Measurements from ENCODE around the gene MT1X. TPM values are rescaled to one million over a fixed set of nuclear protein-coding genes. Genes with fewer than 3 reads are reported as not detected.
"Not testable (repeated sequence)": the region's sequence is repeated elsewhere in the genome, so short reads cannot be mapped to it uniquely, and the experiment has no call there.

Gene MT1X
- polyA plus RNA-seq, 3 donors = 24.8 to 30.2 (median 27.0) TPM

DNA sequence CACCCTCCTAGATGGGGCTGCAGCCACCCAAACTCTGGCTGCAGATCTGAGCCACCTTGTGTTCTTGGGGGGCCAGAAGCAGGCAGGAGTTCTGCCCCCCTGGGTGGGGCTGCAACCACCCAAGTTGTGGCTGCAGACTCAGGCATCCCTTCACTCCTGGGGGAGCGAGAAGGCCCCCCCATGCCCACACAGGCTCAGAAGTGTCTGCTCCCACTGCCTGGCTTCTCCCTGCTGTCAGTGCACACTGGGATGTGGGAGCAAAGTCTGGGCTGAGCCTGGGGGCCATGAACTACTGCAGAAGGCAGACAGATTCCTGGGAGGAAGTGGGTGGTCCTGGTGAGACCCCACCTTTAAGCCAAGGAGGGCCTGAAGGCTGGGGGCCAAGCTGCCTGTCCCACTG, 13.0 kb downstream of the MT1X start:
- DNase-seq (ENCODE audit: extremely low read depth in 1 of 11, low read depth in 9 of 11, low spot score in 4 of 11) = no peak

DNA sequence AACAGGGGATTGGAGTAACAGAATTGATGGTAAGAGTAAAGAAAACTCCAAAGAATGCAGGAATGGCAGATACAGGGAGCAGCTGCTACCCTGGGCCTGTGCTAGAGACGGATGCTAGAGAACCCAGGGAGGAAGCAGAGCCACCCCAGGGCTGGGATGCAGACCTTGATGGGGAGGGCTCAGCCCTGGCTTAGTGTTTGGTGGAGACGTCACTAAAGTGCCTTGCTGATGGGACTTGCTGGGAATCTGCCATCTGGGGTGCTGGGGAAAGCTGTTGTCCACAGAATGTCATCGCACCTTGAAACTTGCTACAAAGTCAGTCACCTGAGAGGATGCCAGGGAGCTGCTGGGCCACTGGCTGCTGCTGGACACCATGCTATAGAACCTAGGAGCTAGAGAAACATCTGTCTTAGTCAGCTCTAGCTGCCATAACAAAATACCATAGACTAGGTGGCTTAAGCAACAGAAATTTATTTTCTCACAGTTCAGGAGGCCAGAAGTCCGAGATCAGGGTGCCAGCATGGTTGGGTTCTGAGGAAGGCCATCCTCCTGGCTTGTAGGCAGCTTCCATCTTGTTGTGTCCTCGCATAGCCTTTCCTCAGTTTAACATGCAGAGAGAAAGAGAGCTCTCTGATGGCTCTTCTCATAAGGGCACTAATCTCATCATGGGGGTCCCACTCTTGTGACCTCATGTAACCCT, 15.3 kb downstream of the MT1X start:
- DNase-seq (ENCODE audit: extremely low read depth in 1 of 11, low read depth in 9 of 11, low spot score in 4 of 11) = no peak

DNA sequence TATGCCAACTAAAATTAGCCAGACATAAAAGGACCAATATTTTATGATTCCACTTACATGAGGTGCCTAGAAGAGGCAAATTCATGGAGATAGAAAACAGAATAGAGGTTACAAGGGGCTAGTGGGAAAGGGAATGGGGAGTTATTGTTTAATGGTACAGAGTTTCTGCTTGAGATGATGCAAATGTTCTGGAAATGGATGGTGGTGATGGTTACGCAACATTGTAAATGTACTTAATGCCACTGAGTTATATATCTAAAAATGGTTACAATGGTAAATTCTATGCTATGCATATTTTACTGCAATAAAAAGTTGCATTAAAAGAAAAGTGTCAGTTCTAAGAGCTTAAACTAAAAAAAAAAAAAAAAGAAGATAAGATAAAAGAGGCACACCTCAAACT, 17.9 kb downstream of the MT1X start:
- no peak for DNase-seq (ENCODE audit: extremely low read depth in 1 of 11, low read depth in 9 of 11, low spot score in 4 of 11)

DNA sequence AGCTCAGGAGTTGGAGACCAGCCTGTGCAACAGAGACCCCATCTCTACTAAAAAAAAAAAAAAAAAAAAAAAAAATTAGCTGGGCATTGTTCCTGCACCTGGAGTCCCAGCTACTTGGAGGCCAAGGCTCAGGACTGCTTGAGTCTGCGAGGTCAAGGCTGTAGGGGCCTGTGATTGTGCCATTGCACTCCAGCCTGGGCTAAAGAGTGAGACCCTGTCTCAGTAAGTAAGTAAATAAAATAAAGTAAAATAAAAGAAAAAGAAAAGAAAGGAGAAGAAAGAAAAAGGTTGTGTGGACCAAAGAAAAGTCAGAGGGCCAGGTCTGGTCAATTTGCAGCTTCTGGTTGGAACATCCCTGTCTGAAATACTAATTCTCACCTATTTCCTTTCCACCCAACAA, 18.4 kb downstream of the MT1X start:
- no peak for DNase-seq (ENCODE audit: extremely low read depth in 1 of 11, low read depth in 9 of 11, low spot score in 4 of 11)

DNA sequence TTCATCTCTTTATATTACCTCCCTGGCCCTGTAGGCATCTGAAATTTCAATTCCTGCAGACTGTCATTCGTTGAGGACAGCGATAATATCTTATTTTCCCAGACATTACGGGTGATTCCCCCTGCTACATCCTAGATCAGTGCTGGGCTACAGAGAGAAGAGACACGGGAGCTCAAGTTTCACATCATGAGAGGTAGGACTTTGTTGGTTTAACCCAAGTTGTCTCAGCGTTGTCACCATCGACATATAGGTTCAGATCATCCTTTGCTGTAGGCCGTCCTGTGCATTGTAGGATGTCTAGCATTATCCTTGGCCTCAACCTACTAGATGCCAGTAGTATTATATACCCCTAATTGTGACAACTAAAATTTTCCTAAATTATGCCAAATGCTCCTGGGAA, 19.3 kb downstream of the MT1X start:
- no peak for DNase-seq (ENCODE audit: extremely low read depth in 1 of 11, low read depth in 9 of 11, low spot score in 4 of 11)

DNA sequence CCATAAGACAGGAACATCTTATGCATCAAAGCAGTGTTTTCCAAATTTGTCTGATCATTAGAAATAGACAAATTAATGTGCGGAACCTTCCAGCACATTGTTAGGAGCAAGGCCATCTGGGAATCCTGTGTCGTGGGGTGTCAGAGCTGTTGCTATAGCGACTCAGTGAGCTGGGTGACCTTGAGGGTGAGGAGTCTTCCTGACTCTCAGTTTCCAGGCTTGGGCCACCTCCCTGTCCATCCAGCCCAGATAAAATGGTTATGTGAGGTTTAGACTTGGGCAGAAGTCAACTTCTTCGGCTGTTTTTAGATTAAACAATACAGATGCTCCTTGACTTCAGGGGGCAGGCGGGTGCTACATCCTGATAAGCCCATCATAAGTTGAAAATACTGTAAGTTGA, 20.6 kb downstream of the MT1X start:
- DNase-seq (ENCODE audit: extremely low read depth in 1 of 11, low read depth in 9 of 11, low spot score in 4 of 11) = no peak

DNA sequence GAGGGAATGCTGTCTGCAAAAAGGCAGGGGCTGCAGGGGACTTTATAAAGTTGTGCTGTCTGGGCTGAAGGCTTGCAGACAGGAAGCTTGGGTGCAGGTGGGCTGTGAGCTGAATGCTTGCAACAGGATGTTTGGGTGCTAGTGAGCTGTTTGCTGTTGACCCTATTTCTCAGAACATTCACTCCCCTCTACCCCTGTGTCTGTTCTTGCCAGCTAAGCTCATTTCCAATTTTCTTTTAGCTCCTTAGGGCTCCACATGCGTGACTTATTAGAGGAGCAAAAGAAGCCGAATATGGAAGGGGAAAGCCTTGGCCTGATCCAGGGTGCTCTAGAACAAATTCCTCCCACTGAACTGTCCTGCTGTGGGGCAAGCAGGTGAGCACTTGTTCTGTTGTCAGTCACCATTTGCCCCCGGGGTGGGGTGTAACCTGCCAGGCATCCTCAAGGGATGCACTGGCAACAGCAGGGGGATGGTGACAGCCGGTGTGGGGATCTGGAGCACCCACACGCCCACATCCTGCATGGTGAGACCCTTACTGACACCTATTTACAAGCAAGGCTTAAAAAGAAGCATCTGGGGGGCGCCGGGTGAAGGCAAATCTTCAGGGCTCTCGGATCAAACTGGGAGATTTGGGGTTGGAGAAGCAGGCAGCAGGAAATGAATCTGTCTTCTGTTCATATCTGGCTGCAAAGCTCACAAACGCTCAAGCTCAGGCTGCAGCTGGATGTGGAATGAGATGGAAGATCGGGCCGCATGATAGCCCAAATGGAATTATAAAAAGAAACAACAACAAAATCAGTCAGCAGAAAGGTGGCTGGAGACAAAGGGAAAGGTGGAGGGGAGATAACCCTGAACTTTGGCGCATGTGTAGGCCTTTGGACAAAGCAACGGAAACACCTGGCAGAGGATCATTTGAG, 26.5 kb downstream of the MT1X start:
- DNase-seq (ENCODE audit: extremely low read depth in 1 of 11, low read depth in 9 of 11, low spot score in 4 of 11) = no peak

DNA sequence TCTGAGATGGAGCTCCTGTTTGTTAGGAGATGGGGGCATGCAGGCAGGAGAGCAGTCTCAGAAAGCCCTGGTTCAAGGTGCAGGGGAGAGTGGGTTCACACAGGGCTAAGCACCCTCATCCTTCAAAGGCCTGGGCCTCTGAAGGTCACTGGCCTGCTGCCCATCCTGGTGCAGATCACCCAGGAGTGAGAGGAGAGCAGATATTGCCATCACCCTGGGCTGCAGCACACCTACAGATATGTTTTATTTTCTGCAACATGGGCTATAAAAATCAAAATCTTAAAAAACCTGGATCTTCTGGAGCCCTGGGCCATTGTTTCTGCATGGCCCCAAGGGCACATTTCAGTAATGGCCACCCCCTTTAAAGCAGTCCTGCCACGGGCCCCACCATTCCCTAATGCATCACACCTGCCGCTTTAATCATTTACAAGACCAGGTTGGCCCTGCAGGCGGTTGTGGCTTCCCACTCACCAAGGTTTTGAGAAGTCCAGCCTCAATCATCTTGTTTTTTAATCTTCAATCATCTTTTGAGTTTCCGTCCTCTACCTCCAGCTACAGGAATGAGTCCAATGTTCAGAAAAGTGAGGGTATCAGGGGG, 27.3 kb downstream of the MT1X start:
- DNase-seq (ENCODE audit: extremely low read depth in 1 of 11, low read depth in 9 of 11, low spot score in 4 of 11) = no peak

DNA sequence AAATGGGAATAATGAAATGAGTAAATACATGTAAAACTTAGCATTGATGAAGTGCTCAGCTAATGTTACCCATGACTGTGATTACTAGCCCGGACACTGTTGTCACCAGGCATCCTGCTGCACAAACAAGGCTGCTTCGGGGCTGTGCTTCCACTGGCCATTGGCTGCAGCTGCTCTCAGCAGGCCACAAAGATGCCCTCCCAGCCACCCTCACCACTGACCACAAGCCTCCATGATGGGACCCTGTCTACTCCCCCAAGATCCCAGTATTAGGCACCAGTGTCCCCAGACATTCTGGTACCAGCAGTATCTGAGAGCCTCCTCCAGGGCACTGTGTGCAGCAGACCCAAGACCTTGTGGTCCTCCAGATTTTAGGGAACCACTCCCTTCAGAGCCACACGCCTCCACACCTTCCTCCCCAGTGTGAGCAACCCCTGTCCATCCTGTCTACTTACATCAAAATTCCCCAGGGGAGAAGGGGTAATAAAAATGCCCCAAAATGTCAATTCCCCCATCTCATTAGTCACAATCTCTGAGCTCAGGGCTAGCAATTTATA, 28.0 kb downstream of the MT1X start:
- DNase-seq (ENCODE audit: extremely low read depth in 1 of 11, low read depth in 9 of 11, low spot score in 4 of 11) = no peak

DNA sequence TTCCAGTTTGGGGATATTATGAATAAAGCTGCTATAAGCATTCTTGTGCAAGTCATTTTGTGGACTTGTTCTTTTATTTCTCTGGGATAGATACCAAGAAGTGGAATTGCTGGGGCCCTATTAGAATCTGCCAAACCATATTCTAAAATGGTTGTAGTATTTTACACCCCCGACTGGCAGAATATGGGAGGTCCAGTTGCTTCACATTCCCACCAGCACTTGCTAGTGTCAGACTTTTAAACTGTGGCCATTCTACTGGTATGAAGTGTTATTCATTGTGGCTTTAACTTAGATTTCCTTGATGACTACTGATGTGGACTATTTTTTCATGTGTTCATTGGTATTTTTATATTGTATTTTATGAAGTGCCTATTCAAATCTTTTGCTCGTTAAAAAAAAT, 29.6 kb downstream of the MT1X start:
- DNase-seq (ENCODE audit: extremely low read depth in 1 of 11, low read depth in 9 of 11, low spot score in 4 of 11) = no peak

DNA sequence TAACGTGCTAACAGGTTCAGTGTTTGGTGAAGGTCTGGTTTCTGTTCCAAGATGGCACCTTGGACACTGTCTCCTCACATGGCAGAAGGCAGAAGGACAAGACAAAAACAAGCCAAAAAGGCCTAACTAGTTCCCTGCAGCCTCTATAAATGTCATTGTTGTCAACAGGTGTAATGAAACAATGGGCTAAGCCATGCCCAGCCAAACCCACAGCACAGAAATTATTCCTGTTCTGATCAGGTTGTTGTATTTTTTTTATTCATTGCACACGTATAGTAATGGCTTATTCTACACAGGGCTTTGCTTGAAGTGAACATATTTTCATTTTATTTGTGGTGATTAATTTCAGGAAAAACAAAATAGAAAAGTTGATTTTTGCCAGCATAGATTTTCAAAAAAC, 31.5 kb downstream of the MT1X start:
- DNase-seq (ENCODE audit: extremely low read depth in 1 of 11, low read depth in 9 of 11, low spot score in 4 of 11) = no peak

DNA sequence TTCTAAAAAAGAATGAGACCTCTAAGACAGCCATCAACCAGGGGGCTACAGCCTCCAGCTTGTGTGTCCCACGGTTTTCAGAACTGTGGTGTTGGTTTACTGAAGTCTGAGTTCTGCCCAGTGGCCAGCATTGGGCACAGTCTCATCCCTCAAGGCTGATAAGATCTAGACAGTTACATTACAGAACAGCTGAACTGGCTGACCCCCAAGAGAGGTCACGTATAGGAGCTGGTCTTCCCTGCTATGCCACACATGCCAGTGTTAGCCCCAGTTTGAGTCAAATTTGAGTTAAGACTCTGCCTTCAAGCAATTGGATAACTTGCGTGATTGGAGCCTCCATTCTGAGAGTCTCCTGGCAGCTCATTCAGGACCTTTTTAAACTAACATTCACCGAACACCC, 32.9 kb downstream of the MT1X start:
- DNase-seq (ENCODE audit: extremely low read depth in 1 of 11, low read depth in 9 of 11, low spot score in 4 of 11) = no peak

DNA sequence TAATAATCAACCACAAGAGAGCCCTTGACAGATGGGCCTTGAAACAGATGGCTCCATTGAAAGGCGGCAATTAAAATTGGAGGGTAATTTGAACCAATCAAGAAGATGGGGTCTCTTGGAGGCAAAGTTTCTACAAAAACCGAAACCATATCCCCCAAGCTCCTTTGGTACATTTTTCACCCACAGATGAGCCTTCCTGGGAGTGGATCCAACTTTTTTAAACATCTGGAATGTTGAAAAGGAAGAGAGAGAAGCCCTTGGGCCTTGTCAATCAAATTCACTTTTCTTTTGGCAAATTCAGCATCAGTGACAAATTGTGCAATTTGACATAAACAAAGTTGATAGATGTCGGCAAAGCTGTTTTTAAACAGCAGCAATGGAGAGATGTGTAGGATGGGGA, 34.5 kb downstream of the MT1X start:
- no peak for DNase-seq (ENCODE audit: extremely low read depth in 1 of 11, low read depth in 9 of 11, low spot score in 4 of 11)

DNA sequence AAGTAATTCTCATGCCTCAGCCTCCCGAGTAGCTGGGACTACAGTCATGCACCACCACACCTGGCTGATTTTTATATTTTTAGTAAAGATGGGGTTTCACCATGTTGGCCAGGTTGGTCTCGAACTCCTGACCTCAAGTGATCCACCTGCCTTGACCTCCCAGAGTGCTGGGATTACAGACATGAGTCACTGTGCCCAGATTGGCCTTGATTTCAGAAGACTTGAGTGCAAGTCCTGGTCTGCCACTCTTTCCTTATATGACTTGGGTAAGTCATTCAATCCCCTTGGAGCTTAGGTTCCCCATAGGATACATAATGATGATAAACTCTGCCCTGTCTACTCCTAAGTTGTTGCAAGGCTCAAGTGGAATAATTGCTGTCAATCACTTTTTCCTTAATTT, 35.3 kb downstream of the MT1X start:
- not testable (repeated sequence) for DNase-seq (ENCODE audit: extremely low read depth in 1 of 11, low read depth in 9 of 11, low spot score in 4 of 11)

DNA sequence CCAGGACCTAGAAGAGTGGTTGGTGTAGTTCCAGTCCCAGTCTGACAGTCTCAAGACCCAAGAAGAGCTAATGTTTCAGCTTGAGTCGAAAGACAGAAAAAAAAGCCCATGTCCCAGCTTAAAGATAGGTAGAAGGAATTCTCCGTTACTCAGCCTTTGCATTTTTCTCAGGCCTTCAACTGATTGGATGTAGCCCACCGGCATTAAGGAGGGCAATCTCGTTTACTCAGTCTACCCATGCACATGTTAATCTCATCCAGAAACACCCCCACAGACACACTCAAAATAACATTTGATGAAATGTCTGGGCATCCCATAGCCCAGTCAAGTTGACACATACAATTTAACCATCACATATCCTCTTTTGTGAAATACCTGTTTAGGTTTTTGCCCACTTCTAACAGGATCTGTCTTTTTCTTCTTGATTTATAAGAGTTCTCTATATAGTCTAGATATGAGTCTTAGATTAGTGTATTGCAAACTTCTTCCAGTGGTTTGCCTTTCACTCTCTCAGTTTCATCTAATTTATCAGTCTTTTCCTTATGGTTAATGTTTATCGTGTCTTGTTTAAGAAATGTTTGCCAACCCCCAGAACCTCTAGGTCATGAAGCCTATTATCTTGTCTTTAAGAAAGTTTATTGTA, 40.1 kb downstream of the MT1X start:
- no peak for DNase-seq (ENCODE audit: extremely low read depth in 1 of 11, low read depth in 9 of 11, low spot score in 4 of 11)

DNA sequence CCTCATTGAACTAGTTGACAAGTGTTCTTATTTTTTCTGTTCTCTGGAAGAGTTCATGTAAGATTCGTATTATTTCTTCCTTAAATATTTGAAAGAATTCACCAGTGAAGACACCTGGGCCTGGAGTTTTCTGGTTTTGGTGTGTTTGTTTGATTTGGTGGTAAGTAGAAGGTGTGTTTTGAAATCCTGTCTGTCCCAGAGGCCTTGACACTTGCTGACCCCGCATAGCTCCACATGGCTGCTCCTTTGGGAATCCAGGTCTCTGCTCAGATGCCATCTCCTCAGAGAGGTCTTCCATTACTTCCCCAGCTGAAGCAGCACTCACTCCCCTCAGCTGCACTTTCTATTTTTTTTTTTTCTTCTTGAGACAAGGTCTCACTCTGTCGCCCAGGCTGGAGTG, 41.9 kb downstream of the MT1X start:
- DNase-seq (ENCODE audit: extremely low read depth in 1 of 11, low read depth in 9 of 11, low spot score in 4 of 11) = no peak

DNA sequence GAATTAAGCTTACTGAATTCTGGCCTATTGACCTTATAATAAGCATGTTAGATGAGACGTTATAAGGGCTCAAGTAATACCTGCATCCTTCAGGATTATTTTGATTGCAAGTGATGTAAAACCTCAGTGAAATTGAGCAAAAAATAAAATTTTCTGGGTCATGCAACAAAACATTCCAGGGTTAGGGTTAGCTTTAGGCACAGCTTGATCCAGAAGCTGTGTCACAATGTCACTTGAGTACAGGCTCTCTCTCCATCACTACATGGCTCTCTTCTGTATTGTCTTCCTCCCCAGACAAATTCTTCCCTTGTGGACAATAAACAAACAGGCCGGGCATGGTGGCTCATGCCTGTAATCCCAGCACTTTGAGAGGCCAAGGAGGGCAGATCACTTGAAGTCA, 44.0 kb downstream of the MT1X start:
- DNase-seq (ENCODE audit: extremely low read depth in 1 of 11, low read depth in 9 of 11, low spot score in 4 of 11) = no peak

DNA sequence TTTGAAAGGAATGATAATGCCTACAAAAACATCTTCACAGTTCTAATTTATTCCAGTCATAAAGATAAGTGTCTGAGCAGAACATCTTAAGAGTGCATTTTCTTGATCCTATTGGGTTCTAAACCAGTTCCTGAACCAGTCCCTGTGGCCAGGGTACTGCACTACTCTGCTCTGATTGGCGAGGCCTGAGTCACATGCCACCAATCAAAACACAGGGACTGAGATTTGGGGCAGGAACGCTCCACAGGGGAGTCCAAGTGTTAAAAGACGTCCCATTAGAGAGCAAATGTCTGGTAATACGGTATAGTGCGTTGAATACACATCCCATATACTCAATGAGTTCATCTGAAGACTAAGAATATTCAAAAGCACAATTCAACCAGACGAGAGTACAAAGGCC, 44.7 kb downstream of the MT1X start:
- DNase-seq (ENCODE audit: extremely low read depth in 1 of 11, low read depth in 9 of 11, low spot score in 4 of 11) = no peak

DNA sequence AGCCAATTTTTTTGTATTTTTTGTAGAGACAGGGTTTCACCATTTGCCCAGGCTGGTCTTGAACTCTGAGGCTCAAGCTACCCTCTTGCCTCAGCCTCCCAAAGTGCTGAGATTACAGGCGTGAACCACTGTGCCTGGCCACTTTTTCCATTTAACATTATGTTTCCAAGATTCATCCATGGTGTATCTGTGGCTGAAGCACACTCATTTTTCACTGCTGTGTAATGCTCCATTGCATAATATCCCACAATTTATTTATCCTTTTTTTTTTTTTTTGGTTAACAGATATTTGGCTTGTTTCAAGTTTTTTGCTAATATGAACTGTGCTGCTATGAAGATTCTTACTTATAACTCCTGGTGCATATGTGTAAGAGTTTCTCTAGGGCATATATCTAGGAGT, 45.8 kb downstream of the MT1X start:
- no peak for DNase-seq (ENCODE audit: extremely low read depth in 1 of 11, low read depth in 9 of 11, low spot score in 4 of 11)

Measured in renal cortex interstitium (tissue), 11 donors.